C4-2B (cell line): ENCODE data around the gene TPGS2.

Experiments used
- H3K27ac ChIP-seq: fragments of 450-650 bp; 2 replicates; pipeline ENCODE4 v1.5.1; 2017
- ZFX ChIP-seq: fragments of 450-650 bp; IDR thresholded peaks from 2 replicates; pipeline ENCODE4 v1.6.1; 2017
- TF ChIP-seq, protein P1 (sequence below): fragments of 450-650 bp; conservative IDR thresholded peaks from 2 replicates; pipeline ENCODE4 v1.5.1; 2017; ENCODE audit warnings: mild to moderate bottlenecking

The TPGS2 gene

DNA sequence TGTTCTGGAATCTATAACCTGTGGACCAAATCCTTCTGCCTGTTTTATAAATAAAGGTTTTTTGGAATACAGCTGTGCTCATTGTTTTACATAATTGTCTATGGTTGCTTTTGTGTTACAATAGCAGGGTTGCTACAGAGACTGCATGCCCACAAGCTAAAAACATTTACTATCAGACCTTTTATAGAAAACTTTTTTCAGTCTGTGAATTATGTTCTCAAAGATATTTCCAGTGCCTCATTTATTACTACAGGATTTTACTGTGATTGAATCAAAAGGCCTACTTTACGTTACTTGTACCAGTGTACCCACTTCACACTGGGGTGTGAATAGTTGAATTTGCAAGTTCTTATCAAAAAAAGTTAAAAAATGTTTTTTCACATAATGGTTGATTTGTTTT, 7.1 kb upstream of the TPGS2 start:
- no peak for TF ChIP-seq ZFX
- H3K27ac ChIP-seq = no peak overlapping the region

DNA sequence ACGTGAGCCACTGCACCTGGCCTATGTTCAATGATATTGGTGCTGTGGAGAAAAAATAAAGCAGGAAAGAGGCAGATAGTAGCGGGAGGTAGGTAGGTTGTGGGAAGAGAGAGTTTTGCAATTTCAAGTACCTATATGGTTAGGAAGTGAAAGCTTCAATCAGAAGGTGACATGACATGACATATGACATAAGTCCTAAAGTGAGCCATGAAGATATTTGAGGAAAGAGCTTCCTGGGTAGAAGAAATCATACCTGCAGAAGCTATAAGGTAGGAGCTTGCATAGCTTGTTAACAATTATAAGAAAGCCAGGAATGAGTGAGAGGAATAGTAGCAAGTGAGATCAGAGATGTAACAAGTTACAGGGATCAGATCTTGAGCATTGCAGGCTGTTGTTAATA, 4.3 kb upstream of the TPGS2 start:
- no peak for TF ChIP-seq ZFX
- TF ChIP-seq, protein P1, sequence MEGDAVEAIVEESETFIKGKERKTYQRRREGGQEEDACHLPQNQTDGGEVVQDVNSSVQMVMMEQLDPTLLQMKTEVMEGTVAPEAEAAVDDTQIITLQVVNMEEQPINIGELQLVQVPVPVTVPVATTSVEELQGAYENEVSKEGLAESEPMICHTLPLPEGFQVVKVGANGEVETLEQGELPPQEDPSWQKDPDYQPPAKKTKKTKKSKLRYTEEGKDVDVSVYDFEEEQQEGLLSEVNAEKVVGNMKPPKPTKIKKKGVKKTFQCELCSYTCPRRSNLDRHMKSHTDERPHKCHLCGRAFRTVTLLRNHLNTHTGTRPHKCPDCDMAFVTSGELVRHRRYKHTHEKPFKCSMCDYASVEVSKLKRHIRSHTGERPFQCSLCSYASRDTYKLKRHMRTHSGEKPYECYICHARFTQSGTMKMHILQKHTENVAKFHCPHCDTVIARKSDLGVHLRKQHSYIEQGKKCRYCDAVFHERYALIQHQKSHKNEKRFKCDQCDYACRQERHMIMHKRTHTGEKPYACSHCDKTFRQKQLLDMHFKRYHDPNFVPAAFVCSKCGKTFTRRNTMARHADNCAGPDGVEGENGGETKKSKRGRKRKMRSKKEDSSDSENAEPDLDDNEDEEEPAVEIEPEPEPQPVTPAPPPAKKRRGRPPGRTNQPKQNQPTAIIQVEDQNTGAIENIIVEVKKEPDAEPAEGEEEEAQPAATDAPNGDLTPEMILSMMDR = no peak
- no peak overlapping the region for H3K27ac ChIP-seq

DNA sequence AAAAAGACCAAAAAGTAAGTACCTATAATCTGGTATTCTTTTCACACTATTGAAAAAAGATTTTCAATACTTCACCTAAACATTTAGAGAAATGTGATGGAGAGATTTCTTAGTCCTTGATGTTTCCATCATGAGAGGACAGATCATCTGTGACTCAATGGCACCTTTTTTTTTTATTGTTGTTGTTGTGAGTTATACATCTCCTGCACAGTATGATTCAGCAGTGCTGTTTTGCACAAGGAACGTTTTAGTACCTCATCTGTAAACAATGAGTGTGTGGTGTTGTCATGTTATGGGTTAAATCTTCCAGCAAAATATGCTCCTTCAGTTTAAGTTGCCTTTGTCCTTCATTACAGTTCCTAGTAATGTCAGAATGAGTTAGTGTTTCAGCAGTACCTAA, 2.3 kb upstream of the TPGS2 start:
- no peak for TF ChIP-seq ZFX
- TF ChIP-seq, protein P1 = no peak
- H3K27ac ChIP-seq = no peak overlapping the region

DNA sequence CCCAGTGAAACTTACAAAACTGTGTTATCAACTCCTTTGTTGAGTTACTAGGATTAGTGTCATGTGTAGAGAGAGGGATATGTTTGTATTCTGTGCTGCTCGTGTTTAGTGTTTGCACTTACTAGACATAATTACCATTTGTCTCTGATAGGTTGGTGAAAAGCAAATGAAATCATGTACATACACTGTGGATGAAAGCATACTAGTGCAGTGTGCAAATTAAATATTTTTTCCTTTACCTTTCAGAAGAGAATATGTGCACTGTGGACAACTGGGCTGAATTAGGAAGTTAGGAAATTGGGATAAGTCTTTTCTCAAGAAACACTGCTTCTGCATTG, 1.3 kb upstream of the TPGS2 start:
- no peak overlapping the region; the same call in 1 of the 2 replicates for H3K27ac ChIP-seq
- TF ChIP-seq, protein P1 = no peak
- TF ChIP-seq ZFX = no peak

DNA sequence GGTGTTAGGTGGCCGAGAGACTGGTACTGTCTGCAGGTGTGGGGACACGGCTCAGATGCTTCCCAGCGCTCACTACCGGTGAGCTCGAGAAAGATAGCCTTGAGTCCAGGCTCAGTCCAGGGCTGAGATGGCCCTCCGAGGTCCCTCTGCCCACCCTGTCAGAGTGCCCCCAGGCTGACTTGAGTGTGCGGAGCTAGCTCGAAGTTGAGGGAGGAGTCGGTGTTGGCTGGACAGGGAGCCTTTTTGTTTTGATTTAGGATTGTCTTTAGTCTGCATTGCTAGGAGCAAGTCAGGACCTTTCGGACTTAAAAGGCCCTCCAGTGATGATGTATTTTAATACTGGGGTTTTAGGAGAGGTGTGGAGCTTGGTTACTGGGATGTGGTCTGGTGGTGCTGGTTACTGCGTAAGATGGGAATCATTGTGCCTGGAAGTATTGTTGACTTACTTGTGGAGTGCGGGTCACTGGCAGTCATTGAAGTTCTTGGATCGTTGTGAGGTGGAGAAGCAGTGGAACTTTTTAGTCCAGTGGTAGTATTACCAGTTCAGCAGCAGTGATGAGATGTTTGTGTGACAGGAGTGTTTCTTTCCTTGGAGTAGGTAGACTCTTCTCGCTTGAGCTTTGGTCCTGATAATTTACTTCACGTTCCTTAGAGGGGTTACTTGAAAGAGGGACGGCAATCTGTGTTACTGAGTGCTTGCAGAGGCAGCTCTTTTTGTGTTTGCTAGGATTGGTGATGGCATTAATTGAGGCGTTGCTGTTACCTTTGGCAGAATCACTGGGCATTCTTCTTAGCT, 758 bp upstream of the TPGS2 start:
- peak overlapping the region; percentile 90 for H3K27ac ChIP-seq
- TF ChIP-seq, protein P1 = peak; percentile 32; the same call in 1 of the 2 replicates
- no peak for TF ChIP-seq ZFX

DNA sequence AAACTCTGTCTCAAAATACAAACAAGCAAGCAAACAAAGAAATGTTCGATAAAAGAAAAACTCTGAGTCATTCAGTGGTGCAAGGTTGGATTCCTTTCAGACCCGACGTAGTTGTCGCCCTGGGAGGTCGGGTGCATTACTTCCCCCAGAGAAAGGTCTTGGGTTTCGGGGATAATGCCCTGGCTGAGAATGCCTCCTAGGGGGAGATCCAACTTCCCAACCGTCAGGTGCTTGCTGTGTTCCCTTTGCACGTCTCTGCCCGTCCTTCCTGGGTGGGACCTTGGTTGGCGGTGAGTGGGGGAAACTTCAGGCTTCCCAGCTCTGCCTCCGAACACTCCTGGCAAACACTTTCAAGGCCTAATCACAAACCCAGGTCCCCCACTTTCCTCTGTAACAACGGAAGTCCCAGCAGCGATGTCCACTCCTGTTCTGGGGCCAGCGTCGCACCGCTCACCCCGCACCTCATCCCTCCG, 609 bp downstream of the TPGS2 start:
- H3K27ac ChIP-seq = peak overlapping the region; percentile 90
- no peak for TF ChIP-seq ZFX
- TF ChIP-seq, protein P1 = no peak

DNA sequence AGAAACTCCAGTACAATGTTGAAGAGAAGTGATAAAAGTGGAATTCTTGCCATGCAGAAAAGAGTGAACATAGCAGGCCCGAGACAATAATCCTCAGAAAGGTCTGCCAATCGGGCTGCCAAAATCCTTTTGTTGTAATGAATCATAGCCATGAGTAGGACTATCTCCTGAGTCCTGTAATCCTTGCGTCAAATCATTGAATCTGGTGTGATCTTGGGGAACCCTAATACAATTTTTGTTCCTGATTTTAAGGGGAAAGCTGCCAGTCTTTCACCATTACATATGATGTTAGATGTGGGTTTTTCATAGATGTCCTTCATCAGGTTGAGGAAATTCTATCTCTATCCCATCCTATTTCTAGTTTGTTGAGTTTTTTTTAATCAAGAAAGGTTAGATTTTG, 2.2 kb downstream of the TPGS2 start:
- TF ChIP-seq, protein P1 = no peak
- TF ChIP-seq ZFX = no peak
- no peak overlapping the region for H3K27ac ChIP-seq

DNA sequence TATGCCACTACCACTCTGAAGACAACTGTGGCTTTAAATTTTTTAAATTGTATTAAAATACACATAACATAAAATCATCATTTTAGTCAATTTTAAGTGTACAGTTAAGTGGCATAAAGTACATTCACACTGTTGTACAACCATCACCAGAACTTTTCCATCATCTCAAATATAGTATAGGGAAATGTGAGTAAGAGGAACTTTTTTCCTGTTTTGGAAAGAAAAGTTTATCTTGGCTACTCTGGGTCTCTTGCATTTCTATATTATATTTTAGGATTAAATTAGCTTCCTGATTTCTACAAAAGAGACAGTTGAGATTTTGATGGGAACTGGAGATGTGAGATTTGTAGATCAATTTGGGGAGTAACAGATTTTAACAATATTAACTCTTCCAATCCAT, 3.3 kb downstream of the TPGS2 start:
- no peak overlapping the region for H3K27ac ChIP-seq
- TF ChIP-seq, protein P1 = no peak
- TF ChIP-seq ZFX = no peak
